GM18508 (cell line): ENCODE data around the gene RABL3.
"Not testable (repeated sequence)": the region's sequence is repeated elsewhere in the genome, so short reads cannot be mapped to it uniquely, and the experiment has no call there.

ENCODE experiments used
- ATAC-seq: cut with Tn5 transposase; IDR thresholded peaks from one replicate; pipeline ENCODE4 v1.9.1; 2021; ENCODE audit warnings: moderate number of reproducible peaks; ENCODE audit not compliant: insufficient read depth, unreplicated experiment

The RABL3 gene

GRCh38 chr3:120649830-120650233 is 92.5 kb downstream of the RABL3 start:
- no peak for ATAC-seq

- ATAC-seq: no peak
Measured at GRCh38 chr3:120648290-120648689, 94.0 kb downstream of the RABL3 start.

- no peak for ATAC-seq
Measured at GRCh38 chr3:120646771-120647432, 95.4 kb downstream of the RABL3 start.

- ATAC-seq: no peak
Measured at GRCh38 chr3:120645083-120645845, 97.1 kb downstream of the RABL3 start.

DNA sequence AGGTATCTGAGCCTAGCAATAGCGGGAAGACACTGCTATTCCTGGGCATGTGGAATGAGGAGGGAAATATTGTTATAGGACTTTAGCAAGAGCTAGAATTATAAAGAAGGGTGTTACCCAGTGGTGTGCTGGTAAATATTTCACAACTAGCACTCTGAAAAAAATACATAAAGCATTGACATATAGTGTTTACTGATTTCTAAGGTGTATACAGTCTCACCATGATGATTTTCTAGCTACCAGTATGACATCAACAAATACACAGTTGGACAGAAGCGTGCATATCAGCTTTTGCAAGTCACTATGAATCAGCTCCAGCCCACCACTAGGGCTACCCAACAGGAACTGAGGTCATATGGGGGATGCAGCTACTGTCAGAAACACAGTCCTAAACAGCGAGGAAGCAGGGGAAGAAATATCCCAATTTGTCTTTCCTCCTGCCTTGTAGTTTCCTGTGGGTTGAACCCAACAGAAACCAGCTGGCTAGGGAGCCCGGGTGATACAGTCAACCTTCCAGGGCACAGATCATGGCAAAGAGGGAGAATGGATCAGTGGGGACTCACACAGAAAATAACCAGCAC is 99.9 kb downstream of the RABL3 start:
- ATAC-seq: no peak

GRCh38 chr3:120641696-120642246 is 100.5 kb downstream of the RABL3 start:
- no peak for ATAC-seq

- no peak for ATAC-seq
Measured at GRCh38 chr3:120640231-120640630, 102.1 kb downstream of the RABL3 start.

DNA sequence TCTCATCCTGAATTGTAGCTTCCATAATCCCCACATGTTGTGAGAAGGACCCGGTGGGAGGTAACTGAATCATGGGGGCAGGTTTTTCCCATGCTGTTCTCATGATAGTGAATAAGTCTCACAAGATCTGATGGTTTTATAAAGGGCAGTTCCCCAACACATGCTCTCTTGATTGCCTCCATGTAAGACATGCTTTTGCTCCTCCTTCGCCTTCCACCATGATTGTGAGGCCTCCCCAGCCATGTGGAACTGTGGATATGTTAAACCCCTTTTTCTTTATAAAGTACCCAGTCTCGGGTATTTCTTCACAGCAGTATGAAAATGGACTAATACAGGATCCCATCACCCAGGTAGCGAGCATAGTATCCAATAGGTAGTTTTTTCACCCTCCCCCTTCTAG is 103.5 kb downstream of the RABL3 start:
- ATAC-seq: not testable (repeated sequence)

GRCh38 chr3:120637851-120638559 is 104.3 kb downstream of the RABL3 start:
- ATAC-seq: no peak

- no peak for ATAC-seq
Measured at GRCh38 chr3:120636795-120637401, 105.4 kb downstream of the RABL3 start.
